DMS53 (cell line): Measurements from ENCODE around the gene NAA80.
"Not testable (repeated sequence)": the region's sequence is repeated elsewhere in the genome, so short reads cannot be mapped to it uniquely, and the experiment has no call there.

Experiments used
- DNase-seq: peaks from one replicate; lab custom pipeline; 2025; lab: John Stamatoyannopoulos, UW

The NAA80 gene

DNA sequence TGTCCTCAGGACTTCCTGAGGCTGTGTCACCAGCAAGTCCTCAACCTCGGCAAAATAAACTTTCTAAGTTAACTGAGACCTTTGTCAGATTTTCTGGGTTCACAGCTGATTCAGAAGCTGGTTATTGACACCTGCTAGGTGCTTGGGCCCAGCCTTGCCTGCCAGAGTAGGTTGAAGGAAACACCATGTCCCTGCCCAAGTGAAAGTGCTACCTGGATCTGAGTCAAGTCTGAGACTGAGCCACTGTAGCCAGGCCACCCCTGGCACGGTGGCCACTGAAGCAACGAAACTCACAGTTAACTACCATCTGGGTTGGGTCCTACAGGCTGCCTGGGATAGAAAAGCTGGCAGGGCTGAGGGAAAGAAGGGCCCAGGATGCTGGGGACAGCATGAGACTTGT is 15.1 kb upstream of the NAA80 start:
- no peak for DNase-seq

DNA sequence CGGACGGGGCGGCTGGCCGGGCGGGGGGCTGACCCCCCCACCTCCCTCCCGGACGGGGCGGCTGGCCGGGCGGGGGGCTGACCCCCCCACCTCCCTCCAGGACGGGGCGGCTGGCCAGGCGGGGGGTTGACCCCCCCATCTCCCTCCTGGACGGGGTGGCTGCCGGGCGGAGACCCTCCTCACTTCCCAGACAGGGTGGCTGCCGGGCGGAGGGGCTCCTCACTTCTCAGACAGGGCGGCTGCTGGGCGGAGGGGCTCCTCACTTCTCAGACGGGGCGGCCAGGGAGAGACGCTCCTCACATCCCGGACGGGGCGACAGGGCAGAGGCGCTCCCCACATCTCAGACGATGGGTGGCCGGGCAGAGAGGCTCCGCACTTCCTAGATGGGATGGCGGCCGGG is 12.8 kb upstream of the NAA80 start:
- DNase-seq = not testable (repeated sequence)

GRCh38 chr3:50304601-50305000 is 5.4 kb upstream of the NAA80 start:
- DNase-seq = no peak

- DNase-seq = no peak
Observed at GRCh38 chr3:50303013-50303815, 4.0 kb upstream of the NAA80 start, which contains the start of gene HYAL1. Gene HYAL1, minus strand, starts transcription at chr3:50303574. Its CDS starts 618 bp downstream, at chr3:50302956.

GRCh38 chr3:50302095-50303012 is 3.1 kb upstream of the NAA80 start:
- no peak for DNase-seq

- no peak for DNase-seq
Observed at GRCh38 chr3:50300681-50301254, 1.6 kb upstream of the NAA80 start.

DNA sequence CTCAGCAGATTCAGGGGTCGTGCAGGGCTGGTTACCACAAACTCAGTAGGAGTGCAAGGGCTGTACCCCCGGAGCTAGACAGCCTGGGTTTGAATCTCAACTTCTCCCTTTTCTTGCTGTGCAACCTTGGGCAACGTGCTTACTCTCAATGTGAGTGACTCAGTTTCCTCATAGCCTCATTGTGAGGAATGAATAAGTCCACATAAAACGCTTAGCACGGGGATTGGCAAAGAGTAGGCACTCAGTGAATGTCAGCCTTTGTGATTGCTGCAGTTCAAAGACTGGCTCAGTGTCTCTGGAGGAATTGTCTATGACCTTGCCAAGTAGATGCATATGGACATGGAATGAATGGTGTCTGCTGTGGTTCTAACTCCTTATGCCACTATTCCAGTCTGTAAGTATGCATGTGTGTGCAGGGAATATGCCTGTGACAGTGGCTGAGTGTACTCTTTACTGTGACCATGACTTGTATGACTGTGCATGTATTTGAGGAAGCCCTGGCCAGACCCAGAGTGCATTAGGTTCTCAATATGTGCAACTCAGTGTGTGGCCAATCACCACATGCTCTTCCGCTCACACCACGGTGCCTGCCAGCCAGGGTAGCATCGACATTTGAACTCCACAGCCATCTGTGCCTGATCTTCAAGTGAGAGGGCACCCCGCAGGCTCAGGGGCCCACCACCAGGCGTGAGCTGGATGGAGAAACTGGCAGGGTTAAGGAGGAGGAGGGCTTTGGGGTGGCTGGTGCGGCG is 900 bp upstream of the NAA80 start:
- DNase-seq = no peak

- DNase-seq = no peak
Observed at GRCh38 chr3:50299638-50299928, 378 bp upstream of the NAA80 start.

DNA sequence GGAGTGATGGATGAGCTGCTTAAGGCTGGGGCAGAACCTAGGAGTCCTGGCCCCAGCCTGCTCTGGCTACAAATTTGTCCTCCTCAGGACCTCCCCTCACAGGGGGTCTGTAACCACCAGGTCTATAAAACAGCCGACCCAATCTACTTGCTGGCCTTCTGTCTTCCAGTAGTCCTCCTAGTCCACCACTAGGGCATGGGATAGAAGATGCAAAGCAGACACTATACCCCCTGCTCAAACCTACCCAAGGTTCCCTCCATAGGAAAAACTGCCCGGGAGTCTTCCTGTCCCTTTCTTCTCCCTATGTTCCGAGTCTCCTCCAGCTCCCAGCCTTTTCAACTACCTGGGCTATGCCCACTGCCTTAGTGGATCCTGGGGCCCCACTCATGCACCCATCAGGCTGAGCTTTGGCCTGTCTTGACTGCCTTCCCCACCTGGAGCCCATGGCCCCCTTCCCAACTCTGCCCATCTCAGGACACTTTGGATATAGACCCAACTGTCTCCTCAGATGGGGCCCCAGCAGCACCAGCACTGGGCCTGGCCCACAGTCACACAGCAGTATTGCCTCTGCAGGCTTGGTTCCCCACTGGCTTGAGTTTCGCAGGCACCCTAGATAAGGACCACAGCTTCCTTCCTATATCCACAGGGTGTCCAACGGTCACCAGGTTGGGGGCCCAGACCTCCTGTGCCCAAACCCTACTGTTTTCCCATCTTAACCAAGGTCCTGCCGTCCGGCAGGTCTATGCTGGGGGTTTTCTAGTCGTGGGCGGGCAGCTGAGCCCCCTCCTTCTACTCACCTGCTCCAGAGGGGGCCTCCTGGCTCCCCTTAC is 1.1 kb downstream of the NAA80 start:
- DNase-seq = peak; percentile 5

- DNase-seq = no peak
Observed at GRCh38 chr3:50297384-50297775, 1.8 kb downstream of the NAA80 start.

- DNase-seq = no peak
Observed at GRCh38 chr3:50296721-50297383, 2.4 kb downstream of the NAA80 start.

DNA sequence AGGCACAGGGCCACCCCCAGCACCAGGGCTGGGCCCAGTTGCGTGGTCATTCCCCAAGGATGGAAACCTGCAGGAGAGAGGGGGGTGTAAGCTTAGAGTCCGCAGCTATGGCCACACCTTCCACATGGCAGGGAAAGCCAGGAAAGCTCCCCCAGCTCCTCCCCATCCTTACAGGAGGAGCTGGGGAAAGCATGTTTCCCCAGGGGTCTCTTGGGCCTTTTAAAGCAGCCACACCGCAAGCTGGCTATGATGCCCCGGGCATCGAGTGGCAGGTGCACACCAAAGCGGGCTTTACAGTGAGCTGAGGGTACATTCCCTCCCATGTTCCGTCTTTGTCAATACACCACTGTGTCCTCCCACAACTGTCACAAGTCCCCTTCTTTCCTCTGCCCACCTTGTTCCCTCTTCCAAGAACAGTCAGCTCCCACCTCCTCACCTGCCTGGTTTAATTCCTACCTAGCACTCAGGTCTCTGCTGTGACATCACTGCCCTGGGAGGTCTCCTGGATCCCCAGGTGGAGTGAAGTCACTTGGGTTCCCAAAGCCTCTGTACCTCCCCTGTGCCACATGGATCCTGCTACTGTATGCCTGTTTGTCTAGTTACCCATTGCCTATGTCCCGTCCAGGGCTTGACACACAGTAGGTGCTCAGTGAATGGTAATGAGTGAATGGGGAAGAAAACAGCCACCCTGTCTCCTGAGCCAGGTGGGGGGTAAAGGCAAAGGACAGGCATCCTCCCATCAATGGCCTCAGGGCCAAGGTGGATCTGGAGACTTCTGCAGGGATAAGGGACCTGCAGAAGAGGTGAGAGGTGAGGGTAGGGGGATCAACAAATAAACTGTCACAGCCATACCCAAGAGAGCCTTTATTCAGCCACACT is 3.4 kb downstream of the NAA80 start:
- DNase-seq = no peak

DNA sequence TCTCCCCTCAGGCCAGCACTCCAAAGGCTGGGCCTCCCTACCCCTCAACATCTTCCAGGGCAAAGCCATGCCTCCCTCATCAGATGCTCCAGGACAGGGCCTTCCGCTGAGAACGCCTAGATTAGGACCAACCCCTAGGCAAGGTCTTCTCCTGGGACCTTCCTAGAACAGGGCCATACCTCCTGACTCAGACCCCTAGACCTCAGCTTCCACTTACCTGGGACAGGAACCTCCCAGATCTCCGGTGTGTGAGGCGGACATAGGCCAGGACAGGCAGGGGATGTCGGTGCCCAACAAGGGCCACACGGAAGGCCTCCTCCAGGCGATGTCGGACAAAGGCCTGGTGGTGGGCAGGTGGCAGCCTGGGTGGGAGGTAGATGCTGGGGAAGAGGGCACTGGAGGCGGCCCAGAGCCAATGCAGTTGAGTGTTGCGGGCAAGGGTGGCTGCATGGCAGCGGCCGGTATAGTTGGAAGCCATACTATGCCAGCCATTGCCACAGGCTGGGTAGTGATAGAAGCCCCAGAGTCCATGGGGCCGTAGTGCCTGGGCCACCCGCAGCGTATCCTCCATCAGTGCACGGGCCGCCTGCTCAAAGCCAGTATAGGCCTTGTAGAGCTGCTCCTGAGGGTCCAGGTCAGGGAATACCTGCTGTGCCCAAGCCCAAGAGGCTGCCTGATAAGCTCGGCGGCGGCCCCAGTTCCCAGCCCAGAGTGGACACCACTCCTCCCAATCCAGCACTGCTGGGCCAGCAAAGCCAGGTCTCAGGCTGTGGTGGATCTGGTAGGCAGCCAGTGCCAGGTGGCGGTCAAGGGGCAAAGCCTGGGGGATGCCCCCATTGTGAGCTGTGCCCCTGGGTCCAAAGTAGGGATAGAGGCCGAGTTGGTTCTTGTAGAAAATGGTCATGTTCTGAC is 4.5 kb downstream of the NAA80 start:
- DNase-seq = no peak

- no peak for DNase-seq
Observed at GRCh38 chr3:50294089-50294488, 5.1 kb downstream of the NAA80 start.

- DNase-seq = no peak
Observed at GRCh38 chr3:50293079-50293801, 6.0 kb downstream of the NAA80 start.

DNA sequence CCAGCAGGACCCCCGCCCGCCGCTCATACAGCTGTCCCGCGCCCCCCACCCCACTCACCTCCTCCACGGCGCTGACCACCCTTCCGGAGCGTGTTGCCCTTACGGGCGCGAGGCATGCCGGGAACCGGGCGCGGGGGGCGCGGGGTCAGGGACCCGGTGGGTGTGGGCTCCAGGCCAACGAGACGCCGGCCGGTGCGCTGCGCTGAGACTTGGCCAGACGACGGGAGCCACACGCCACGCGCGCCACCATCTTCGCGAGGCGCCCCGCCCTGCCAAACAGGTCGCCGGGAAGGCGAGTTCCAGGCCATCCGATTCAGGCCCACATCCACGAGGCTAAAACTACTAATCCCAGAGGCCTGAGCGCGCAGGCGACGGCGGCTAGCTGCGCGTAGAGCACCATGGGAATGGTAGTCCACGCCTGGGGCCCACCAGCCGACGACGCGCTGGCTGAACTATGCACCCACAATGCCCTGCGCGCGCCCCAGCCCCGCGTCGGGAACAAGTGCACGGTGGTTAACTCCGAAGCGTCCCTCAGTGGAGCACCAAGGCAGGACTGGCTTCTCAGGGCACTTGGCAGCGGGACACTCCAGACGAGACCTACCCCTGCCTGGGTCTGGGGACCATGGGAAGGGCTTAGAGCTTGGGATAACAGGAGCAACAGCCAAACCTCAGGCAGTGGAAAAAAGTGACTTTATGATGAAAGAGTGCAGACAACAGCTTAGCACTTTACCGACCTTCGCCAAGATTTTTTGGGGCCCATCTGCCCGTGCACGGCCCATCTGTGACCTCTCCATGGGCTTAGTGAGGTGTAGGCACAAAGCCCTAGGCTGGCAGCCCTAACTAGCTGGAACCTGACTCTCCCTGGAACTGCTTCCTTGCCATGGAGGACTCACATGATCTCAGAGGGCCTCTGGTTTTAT is 6.8 kb downstream of the NAA80 start, which contains the start of gene IFRD2:
Gene IFRD2 (minus strand): TSS at position 271 of the 920 bp plus-strand sequence. CDS start 155 bp downstream, at position 116.
- peak; percentile 94 for DNase-seq
